Hepatic stellate cell (primary cell): ENCODE results near the gene SPEM1.

Experiments
- DNase-seq: peaks from one replicate; pipeline ENCODE4 v3.0.0; 2011; ENCODE audit warnings: low spot score

SPEM1 gene

DNA sequence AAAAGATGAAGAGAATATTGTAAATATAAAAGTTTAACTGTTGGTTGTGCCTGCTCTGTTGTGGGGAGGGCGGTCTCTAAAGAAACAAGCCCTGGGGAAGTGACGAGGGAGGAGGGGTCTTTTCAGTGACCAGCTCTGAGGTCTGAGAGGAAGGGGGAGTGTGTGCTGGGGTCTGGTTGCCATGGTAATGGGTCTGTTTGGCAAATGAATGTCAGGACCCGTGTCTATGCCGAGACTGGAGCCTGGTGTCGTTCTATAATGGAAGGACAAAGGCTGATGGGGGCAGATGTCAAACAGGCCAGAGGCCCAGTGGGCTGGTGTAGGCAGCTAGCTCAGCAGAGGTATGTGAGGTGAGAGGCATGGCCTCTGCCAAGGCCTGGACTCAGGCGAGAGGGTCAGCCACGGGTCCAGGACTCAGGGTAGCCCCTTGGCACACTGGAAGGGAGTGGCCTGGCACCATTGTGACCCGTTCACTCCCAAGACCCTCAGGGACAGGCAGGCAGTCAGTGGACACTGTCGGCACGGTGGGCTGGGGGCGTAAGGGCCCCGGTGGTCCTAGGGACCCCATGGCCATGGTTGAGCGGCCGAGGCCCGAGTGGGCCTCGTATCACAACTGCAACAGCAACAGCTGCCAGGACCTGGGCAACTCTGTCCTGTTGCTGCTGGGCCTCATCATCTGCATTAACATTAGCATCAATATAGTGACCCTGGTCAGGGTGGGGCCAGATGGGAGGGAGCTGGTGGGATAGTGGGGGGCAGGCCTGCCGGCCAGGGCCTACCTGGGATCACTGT is at the start of gene SPEM1:
Gene SPEM1 (plus strand): TSS at position 506 of the 792 bp plus-strand sequence. CDS start 61 bp downstream, at position 567.
- no peak for DNase-seq

GRCh38 chr17:7370853-7371252 is 49.3 kb upstream of the SPEM1 start:
- no peak for DNase-seq

GRCh38 chr17:7374353-7374752 is 45.8 kb upstream of the SPEM1 start:
- DNase-seq = no peak

DNA sequence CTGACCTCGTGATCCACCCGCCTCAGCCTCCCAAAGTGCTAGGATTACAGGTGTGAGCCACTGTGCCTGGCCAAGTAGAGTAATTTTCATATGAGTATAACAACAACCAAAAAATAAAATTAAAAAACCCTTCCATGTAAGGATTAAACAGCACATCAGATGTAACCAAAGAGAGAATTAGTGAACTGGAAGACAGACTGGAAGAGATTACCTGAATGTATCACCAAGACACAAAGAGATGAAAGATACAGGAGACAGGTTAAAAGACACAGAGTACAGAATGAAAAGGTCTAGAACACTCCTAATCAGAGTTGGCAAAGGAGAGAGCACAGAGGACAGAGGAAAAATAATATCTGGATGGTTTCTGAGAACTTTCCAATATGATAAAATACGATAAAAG is 41.0 kb upstream of the SPEM1 start:
- no peak for DNase-seq

DNA sequence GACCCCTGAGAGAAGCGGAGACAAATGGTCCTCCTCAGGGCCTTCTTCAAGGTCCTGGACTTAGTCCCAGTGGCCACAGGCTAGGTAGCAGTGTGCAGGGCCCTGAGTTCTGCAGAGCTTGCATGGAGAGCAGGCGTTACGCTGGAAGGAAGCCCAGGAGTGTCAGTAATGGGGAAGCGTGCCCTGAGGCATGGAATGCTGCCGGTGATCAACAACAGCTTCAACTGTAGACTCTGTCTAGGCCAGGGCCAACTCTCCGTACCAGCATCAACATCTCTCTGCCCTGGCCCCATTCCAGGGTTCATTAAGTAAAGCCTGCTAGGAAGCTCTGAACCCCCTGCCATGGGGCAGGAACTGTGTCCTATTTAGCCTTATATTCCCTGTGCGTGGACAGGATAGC is 39.8 kb upstream of the SPEM1 start:
- no peak for DNase-seq

GRCh38 chr17:7380855-7381683 is 39.1 kb upstream of the SPEM1 start, which contains the start of gene TNK1:
TNK1 (plus strand) TSS chr17:7381089; CDS start chr17:7382927, 1,838 bp downstream.
- no peak for DNase-seq

- DNase-seq = no peak
Measured at GRCh38 chr17:7382901-7383300, 37.2 kb upstream of the SPEM1 start.

GRCh38 chr17:7383371-7383741 is 36.8 kb upstream of the SPEM1 start:
- no peak for DNase-seq

DNA sequence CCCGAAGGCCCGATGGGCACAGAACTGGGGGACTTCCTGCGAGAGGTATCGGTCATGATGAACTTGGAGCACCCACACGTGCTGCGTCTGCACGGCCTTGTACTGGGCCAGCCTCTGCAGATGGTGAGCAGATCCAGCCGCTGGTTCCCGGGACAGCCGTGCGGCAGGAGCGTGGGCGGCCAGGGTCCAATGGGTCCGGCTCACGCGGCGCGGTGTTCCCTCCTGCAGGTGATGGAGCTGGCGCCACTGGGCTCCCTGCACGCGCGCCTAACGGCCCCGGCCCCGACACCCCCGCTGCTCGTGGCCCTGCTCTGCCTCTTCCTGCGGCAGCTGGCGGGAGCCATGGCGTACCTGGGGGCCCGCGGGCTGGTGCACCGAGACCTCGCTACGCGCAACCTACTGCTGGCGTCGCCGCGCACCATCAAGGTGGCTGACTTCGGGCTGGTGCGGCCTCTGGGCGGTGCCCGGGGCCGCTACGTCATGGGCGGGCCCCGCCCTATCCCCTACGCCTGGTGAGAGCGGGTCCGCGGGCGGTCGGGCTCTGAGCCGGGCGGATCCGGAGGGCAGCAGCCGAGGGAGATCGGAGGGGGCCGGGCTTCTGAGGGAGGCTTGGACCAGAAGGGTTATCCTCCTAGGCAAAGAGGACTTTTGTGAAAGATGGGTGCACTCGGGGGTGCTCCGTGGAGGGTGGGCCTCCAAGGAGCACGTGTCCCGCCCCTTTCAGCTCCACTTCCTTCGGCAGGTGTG is 36.2 kb upstream of the SPEM1 start:
- DNase-seq = peak; percentile 69

DNA sequence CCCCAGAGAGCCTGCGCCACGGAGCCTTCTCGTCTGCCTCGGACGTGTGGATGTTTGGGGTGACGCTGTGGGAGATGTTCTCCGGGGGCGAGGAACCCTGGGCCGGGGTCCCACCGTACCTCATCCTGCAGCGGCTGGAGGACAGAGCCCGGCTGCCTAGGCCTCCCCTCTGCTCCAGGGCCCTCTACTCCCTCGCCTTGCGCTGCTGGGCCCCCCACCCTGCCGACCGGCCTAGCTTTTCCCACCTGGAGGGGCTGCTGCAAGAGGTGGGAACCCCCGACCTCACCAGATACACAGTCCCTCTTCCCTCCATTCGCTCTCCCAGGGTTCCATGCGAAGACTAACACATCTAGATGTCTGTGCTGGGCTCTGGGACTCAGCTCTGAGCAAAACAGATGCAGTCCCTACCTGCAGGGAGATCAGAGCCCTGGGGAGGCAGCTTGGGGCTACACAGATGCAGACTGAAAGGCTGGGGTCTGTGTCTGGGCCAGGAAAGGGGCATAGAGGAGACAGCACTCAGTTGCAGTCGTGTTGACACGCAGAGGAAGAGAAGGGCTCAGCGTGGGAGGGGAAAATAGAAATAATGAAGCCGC is 35.5 kb upstream of the SPEM1 start:
- no peak for DNase-seq

- DNase-seq = no peak
Measured at GRCh38 chr17:7388856-7389255, 31.3 kb upstream of the SPEM1 start.

- no peak for DNase-seq
Measured at GRCh38 chr17:7389924-7390910, 29.9 kb upstream of the SPEM1 start.

DNA sequence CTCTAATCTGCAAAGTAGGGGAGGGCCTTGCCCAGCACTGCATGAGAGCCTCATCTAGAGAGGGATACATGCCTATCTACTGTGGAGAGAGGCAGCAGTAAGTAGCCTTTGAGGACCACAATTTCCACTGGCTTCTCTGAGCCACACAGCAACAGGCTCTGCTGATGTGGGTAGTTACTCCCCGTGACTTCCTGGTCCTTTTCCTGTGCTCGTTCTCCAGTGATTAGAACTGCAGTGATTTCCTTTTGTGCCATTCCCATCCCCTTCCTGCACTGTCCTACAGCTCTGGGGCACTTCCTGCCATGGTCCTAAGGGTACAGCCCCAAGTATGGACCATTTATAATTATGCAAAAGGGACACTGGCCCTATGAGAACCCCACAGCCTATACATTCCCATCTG is 28.8 kb upstream of the SPEM1 start:
- no peak for DNase-seq

DNA sequence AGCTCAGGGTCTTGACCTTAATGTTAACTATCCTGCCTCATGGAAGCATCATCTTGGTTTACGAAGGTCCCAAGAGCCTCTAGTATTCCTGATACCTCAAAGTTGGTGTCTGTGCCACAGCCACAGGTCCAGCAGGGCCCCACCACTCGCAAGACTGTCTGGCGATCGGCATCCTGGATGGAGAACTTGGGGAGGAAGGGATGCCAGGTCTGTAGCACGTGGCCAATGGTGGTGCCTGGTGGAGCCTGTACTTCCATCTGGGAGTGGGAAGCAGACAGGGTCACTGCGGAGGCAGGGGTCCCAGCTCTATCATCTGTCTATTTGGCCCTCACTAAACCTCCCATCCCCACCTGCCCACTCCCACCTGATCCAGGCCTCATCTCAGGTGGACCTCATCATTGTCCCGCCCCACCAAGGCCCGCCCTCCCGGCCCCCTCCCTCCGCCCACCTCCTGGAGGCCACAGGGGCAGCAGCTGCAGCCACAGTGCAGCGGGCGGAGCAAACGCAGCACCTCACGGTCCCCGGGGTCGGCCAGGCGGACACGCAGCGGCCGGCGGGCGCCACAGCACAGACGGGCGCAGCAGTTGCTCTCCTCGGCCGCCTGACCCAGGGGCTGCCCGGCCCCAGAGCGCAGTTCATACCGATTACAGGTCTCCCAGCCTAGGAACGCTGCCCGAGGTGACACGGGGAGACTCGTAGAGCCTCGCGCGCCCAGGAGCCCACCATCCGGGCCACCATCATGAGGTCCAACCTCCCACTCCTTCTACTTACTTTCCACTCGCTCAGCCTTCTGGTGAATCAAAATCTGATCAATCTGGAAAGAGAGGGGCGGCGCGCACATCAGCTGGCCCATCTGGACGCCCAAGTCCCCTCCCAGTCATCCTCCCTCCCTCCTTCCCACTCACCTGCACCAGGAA is 27.2 kb upstream of the SPEM1 start:
- DNase-seq = no peak

DNA sequence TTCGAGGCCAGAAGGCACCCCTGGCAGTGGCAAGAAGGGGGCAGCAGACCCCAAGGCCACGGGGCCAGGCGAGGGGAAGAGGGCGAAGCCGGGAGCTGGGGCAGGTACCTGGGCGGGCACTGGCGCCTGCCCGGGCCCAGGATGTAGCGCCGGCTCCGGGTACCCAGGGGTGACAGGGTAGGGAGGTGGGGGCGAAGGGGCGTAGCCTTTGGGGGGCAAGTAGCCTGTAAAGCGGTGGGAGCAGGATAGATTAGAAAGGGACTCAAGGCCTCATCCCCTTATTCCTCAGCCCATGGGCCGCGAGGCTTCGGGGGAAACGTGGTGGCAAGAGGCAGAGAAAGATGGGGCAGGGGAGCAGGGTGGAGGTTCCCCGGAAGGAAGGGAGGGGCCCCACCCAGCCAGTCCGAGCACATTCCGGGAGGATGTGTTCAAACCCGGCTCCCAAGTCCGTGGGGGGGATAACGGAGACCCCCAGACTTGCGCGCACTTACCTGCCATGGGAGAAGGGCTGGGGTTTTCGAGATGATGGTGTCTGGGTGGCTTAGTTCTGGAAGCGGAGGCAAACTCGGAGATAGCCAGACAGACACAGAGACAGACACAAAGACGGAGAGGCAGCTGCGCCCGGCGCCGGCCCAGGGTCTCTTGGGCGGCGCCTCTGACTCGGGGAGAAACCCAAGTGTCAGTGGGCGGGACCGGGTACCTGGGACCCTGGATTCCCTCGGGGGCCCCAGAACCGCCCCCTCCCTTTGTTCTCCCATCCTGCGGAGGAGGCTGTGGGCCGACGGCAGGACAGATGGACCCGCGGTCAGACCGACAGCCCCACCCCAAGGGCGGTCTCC is 26.3 kb upstream of the SPEM1 start:
- peak; percentile 60 for DNase-seq

GRCh38 chr17:7394452-7395191 is 25.5 kb upstream of the SPEM1 start, which contains the start of gene PLSCR3:
PLSCR3 (minus strand) TSS chr17:7394525; CDS start chr17:7394110, 415 bp downstream.
- DNase-seq = peak; percentile 93

- DNase-seq = no peak
Measured at GRCh38 chr17:7396147-7396546, 24.0 kb upstream of the SPEM1 start.

DNA sequence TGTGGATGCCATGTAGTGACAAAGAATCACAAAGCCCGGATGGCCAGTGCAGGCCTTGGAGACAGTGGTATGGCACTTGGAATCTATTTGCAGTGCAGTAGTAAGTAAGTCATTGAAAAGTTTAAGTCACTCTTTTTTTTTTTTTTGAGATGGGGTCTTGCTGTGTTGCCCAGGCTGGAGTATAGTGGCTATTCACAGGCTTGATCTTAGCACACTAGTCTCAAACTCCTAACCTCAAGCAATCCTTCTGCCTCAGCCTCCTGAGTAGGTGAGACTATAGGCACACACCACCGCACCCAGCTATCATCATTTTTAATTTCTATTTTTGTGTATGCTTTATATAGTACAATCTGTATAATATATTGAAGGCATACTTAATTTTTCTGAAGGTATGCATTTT is 21.5 kb upstream of the SPEM1 start:
- DNase-seq = no peak
